Stimulated activated CD4-positive, alpha-beta T cell treated with anti-CD3 and anti-CD28 coated beads, Interleukin-4, amount 100 ng/mL, for 48 hours (primary cell): ENCODE data around the gene ABLIM2.
"Not testable (repeated sequence)": the region's sequence is repeated elsewhere in the genome, so short reads cannot be mapped to it uniquely, and the experiment has no call there.

Source experiments
- DNase-seq, 2 donors: peaks; one replicate each; pipeline ENCODE4 v3.0.0-alpha.2; 2020; ENCODE audit warnings: low read depth in 2 of 2

Gene ABLIM2

GRCh38 chr4:8157496-8157895 is 1.1 kb downstream of the ABLIM2 start:
- no peak for DNase-seq

GRCh38 chr4:8156617-8157016 is 2.0 kb downstream of the ABLIM2 start:
- no peak for DNase-seq

- DNase-seq: no peak
Measured at GRCh38 chr4:8155660-8156421, 2.8 kb downstream of the ABLIM2 start.

GRCh38 chr4:8155048-8155447 is 3.6 kb downstream of the ABLIM2 start:
- no peak for DNase-seq

- no peak for DNase-seq
Measured at GRCh38 chr4:8153441-8153840, 5.2 kb downstream of the ABLIM2 start.

GRCh38 chr4:8152865-8153257 is 5.8 kb downstream of the ABLIM2 start:
- DNase-seq: no peak

- no peak for DNase-seq
Measured at GRCh38 chr4:8152090-8152864, 6.3 kb downstream of the ABLIM2 start.

- DNase-seq: no peak
Measured at GRCh38 chr4:8151165-8151650, 7.4 kb downstream of the ABLIM2 start.

GRCh38 chr4:8150152-8151090 is 8.2 kb downstream of the ABLIM2 start:
- DNase-seq: no peak

- DNase-seq: no peak
Measured at GRCh38 chr4:8149664-8150063, 8.9 kb downstream of the ABLIM2 start.

GRCh38 chr4:8148785-8149435 is 9.7 kb downstream of the ABLIM2 start:
- no peak for DNase-seq

- DNase-seq: no peak
Measured at GRCh38 chr4:8148159-8148558, 10.5 kb downstream of the ABLIM2 start.

- DNase-seq: no peak
Measured at GRCh38 chr4:8147231-8147970, 11.2 kb downstream of the ABLIM2 start.

- no peak for DNase-seq
Measured at GRCh38 chr4:8146157-8146556, 12.5 kb downstream of the ABLIM2 start.

- DNase-seq: no peak
Measured at GRCh38 chr4:8144359-8144758, 14.3 kb downstream of the ABLIM2 start.

- no peak for DNase-seq
Measured at GRCh38 chr4:8143392-8144140, 15.0 kb downstream of the ABLIM2 start.

- no peak for DNase-seq
Measured at GRCh38 chr4:8142556-8142955, 16.1 kb downstream of the ABLIM2 start.

- DNase-seq: no peak
Measured at GRCh38 chr4:8141935-8142334, 16.7 kb downstream of the ABLIM2 start.

GRCh38 chr4:8140915-8141314 is 17.7 kb downstream of the ABLIM2 start:
- DNase-seq: no peak

- not testable (repeated sequence) for DNase-seq
Measured at GRCh38 chr4:8139726-8140125, 18.9 kb downstream of the ABLIM2 start.
